ENCODE results near the gene STAT1. TPM values are rescaled to one million over a fixed set of nuclear protein-coding genes. Genes with fewer than 3 reads are reported as not detected.
A peak's percentile ranks its signal among the peaks of the same experiment; 100 is the strongest.

The STAT1 gene
- total and polyA plus RNA-seq, 11 donors, result 7.8 to 469 (median 44.0) TPM

GRCh38 chr2:191051177-191051576 is 37.2 kb upstream of the STAT1 start:
- Histone ChIP-seq H3K27me3 (peaks cover 0 to 5% (median 0%) of the 10 kb centered on the region in 9 donors), H3K9me3 (no peaks in the 10 kb centered on the region), H3K4me3 (no peak overlapping the region), H3K4me1 (peaks cover 0 to 28% (median 0%) of the 10 kb centered on the region in 12 donors), H3K27ac (peak overlapping the region in 1 of 12 donors; percentile 38), H3K36me3 (no peaks in the 10 kb centered on the region)
- no peak for ATAC-seq
- WGBS, 4 donors, result 78 to 88% (median 86%) methylated on average over 3 of the region's 3 CpGs
- no peak for DNase-seq
- intact Hi-C loops (cut with DNase I), result loop anchor here in 8 of 10 donors (5.0 to 10.0 kb wide), 6 partner anchors 101 to 474 kb away; partner anchors contain the start of gene STAT4 (in 2 of the 8)
- TF ChIP-seq POLR2A (IDR thresholded peaks at IDR 0.05) (no peak), CTCF (IDR thresholded peaks at IDR 0.05) (no peak)

GRCh38 chr2:191050640-191050987 is 36.6 kb upstream of the STAT1 start:
- no peaks in the 10 kb centered on the region for H3K9me3 ChIP-seq
- no peak overlapping the region for H3K4me3 ChIP-seq
- ATAC-seq (peak in 3 of 4 donors; percentile 23 to 60 (median 30)), DNase-seq (no peak)
- intact Hi-C loops (cut with DNase I), result loop anchor here in 8 of 10 donors (5.0 to 10.0 kb wide), 6 partner anchors 102 to 474 kb away; partner anchors contain the start of gene STAT4 (in 2 of the 8)
- peaks cover 0 to 25% (median 0%) of the 10 kb centered on the region in 12 donors for H3K4me1 ChIP-seq
- no peaks in the 10 kb centered on the region for H3K36me3 ChIP-seq
- 35 to 64% (median 57%) methylated on average over 1 of the region's 1 CpG for WGBS, 4 donors
- TF ChIP-seq POLR2A (IDR thresholded peaks at IDR 0.05) (no peak), CTCF (IDR thresholded peaks at IDR 0.05) (no peak)
- H3K27ac ChIP-seq, result peak overlapping the region in 2 of 12 donors; percentile 38
- H3K27me3 ChIP-seq, result peaks cover 0 to 5% (median 0%) of the 10 kb centered on the region in 9 donors

GRCh38 chr2:191049728-191050639 is 36.0 kb upstream of the STAT1 start:
- intact Hi-C loops (cut with DNase I), result loop anchor here in 8 of 10 donors (5.0 to 10.0 kb wide), 6 partner anchors 102 to 475 kb away; partner anchors contain the start of gene STAT4 (in 2 of the 8)
- H3K27me3 ChIP-seq, result peaks cover 0 to 5% (median 0%) of the 10 kb centered on the region in 9 donors
- peak overlapping the region in 6 of 12 donors; percentile 28 to 58 (median 49) for H3K27ac ChIP-seq
- no peaks in the 10 kb centered on the region for H3K9me3 ChIP-seq
- ATAC-seq, result peak; percentile 48 to 85 (median 62)
- no peaks in the 10 kb centered on the region for H3K36me3 ChIP-seq
- H3K4me3 ChIP-seq, result no peak overlapping the region
- no peak for DNase-seq
- no peak for TF ChIP-seq POLR2A (IDR thresholded peaks at IDR 0.05)
- no peak for TF ChIP-seq CTCF (IDR thresholded peaks at IDR 0.05)
- peaks cover 0 to 25% (median 0%) of the 10 kb centered on the region in 12 donors for H3K4me1 ChIP-seq
- 66 to 73% (median 71%) methylated on average over 4 of the region's 4 CpGs for WGBS, 4 donors

- H3K27ac ChIP-seq, result no peak overlapping the region
- H3K36me3 ChIP-seq, result no peaks in the 10 kb centered on the region
- DNase-seq (no peak), ATAC-seq (no peak)
- TF ChIP-seq CTCF (IDR thresholded peaks at IDR 0.05), result no peak
- no peak for TF ChIP-seq POLR2A (IDR thresholded peaks at IDR 0.05)
- peaks cover 0 to 5% (median 0%) of the 10 kb centered on the region in 9 donors for H3K27me3 ChIP-seq
- WGBS, 4 donors, result 93 to 99% (median 96%) methylated on average over 3 of the region's 3 CpGs
- intact Hi-C loops (cut with DNase I), result no loop called here
- H3K4me1 ChIP-seq, result peaks cover 0 to 25% (median 0%) of the 10 kb centered on the region in 12 donors
- peaks cover 0 to 8% (median 0%) of the 10 kb centered on the region in 12 donors for H3K9me3 ChIP-seq
- H3K4me3 ChIP-seq, result no peak overlapping the region
These were observed 34.1 kb upstream of the STAT1 start for GRCh38 chr2:191048073-191048472.
